Measurements from ENCODE around the gene ASCC3. TPM values are rescaled to one million over a fixed set of nuclear protein-coding genes. Genes with fewer than 3 reads are reported as not detected.

ASCC3 gene
- total RNA-seq, 1 donor from 2014 or later, result 32.2 TPM

GRCh38 chr6:100462706-100463629, 418.2 kb downstream of the ASCC3 start:
- ATAC-seq, result no peak

GRCh38 chr6:100461917-100462705, 419.0 kb downstream of the ASCC3 start:
- no peak for ATAC-seq

- ATAC-seq, result no peak
These were observed 419.7 kb downstream of the ASCC3 start for GRCh38 chr6:100461278-100461916.

- ATAC-seq, result no peak
These were observed 420.4 kb downstream of the ASCC3 start for GRCh38 chr6:100460650-100461204.

GRCh38 chr6:100459592-100460184, 421.4 kb downstream of the ASCC3 start:
- no peak for ATAC-seq

- ATAC-seq, result no peak
These were observed 422.1 kb downstream of the ASCC3 start for GRCh38 chr6:100458841-100459591.
